Measurements from ENCODE around the gene IGF2. TPM values are rescaled to one million over a fixed set of nuclear protein-coding genes. Genes with fewer than 3 reads are reported as not detected.

The IGF2 gene
- total and polyA plus RNA-seq, 8 donors, result 3.8 to 164 (median 10.8) TPM

DNA sequence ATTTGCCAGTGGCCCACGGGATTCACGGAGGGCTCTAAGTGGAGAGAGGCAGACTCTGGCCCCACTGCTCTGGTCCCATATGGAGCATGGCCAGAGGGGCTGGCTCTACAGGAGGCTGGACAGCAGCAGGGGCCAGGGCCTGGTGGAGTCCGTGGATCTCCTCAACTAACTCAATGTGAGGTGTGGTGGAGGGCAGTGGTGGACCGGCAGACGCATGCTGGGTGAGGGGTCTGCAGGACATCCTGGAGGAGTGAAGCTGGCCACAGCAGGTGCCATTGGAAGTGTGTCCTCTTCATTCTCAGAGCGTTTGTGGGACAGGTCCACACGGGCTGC is 15.6 kb downstream of the IGF2 start:
- no peak for DNase-seq
- H3K4me1 ChIP-seq, result peaks cover 0 to 8% (median 7%) of the 10 kb centered on the region in 4 donors
- H3K36me3 ChIP-seq, result no peaks in the 10 kb centered on the region
- intact Hi-C loops (cut with DNase I; ENCODE audit: low total_unique reads), result no loop called here
- H3K27ac ChIP-seq, result no peak overlapping the region
- no peak for TF ChIP-seq POLR2AphosphoS5 (IDR thresholded peaks at IDR 0.05)
- no peak for TF ChIP-seq POLR2A (IDR thresholded peaks at IDR 0.05)
- TF ChIP-seq EP300 (IDR thresholded peaks at IDR 0.05), result no peak
- WGBS, 5 donors, result 85 to 96% (median 92%) methylated on average over 6 to 7 of the region's 7 CpGs
- no peaks in the 10 kb centered on the region for H3K9me3 ChIP-seq
- H3K4me3 ChIP-seq, result no peak overlapping the region
- H3K27me3 ChIP-seq, result peaks cover 0 to 64% (median 9%) of the 10 kb centered on the region in 3 donors

DNA sequence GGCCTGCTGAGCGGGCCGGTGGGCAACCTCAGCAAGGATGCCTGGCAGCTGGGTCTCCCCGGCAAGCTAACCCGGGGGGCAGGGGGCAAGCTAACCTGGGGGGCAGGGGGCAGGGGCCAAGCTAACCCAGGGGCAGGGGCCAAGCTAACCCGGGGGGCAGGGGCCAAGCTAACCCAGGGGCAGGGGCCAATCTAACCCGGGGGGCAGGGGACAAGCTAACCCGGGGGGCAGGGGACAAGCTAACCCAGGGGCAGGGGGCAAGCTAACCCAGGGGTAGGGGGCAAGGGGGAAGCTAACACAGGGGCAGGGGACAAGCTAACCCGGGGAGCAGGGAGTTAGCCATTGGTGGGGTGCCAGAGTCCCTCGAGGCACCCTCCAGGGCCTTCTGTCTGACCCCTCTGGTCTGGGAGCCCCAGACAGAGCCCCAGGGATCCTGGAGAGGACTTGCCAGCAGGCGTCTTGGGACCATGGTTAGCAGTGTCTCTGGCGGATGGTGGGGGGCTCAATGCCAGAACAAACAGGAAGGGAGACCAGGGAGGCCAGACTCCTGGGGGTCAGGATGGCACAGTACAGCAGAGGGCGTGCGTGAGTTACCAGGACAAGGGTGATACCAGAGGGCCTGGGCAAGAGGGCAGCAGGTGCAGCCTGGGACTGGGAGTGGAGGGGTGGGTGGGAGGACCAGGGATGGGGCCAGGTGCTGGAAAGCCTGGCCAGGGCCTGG is 16.1 kb downstream of the IGF2 start:
- TF ChIP-seq POLR2AphosphoS5 (IDR thresholded peaks at IDR 0.05), result no peak
- peaks cover 0 to 8% (median 7%) of the 10 kb centered on the region in 4 donors for H3K4me1 ChIP-seq
- no peaks in the 10 kb centered on the region for H3K9me3 ChIP-seq
- H3K36me3 ChIP-seq, result no peaks in the 10 kb centered on the region
- no peak for DNase-seq
- peaks cover 0 to 59% (median 9%) of the 10 kb centered on the region in 3 donors for H3K27me3 ChIP-seq
- no peak overlapping the region for H3K4me3 ChIP-seq
- H3K27ac ChIP-seq, result no peak overlapping the region
- 53 to 75% (median 66%) methylated on average over 8 to 13 of the region's 13 CpGs for WGBS, 5 donors
- intact Hi-C loops (cut with DNase I; ENCODE audit: low total_unique reads), result no loop called here

DNA sequence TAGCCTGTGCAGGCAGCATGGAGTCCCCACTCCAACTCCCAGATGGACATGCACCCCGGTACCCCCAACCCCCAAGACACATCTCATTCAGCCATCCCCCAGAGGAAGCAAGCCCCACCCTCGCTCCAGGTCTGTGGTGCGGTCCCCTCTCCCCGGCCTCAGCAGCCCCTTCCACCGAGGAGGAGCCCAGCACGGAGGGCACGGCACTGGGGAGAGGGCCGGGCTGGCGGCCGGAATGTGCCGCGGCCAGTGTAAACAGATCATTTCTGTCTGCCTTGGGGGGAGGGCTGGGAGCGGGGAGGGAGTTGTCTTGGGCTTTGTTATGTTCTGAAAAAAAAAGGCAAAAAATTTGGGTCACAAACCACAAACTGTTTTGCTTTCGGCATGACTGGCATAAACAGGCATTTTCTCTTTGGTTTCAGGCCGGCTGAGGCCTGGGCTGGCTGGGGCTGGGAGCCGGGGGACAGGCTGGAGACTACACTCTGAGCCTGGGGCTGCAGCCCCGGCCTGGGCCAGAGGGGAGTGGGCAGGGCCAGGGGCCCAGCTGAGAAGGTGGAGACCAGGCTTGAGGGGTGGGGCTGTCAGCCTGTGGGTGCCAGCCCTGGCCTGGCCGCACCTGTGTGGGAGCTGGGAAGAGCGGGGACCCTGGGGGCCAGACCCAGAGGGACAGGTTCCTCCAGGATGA is 16.8 kb downstream of the IGF2 start:
- peaks cover 0 to 52% (median 9%) of the 10 kb centered on the region in 3 donors for H3K27me3 ChIP-seq
- H3K27ac ChIP-seq, result no peak overlapping the region
- TF ChIP-seq, protein P1, sequence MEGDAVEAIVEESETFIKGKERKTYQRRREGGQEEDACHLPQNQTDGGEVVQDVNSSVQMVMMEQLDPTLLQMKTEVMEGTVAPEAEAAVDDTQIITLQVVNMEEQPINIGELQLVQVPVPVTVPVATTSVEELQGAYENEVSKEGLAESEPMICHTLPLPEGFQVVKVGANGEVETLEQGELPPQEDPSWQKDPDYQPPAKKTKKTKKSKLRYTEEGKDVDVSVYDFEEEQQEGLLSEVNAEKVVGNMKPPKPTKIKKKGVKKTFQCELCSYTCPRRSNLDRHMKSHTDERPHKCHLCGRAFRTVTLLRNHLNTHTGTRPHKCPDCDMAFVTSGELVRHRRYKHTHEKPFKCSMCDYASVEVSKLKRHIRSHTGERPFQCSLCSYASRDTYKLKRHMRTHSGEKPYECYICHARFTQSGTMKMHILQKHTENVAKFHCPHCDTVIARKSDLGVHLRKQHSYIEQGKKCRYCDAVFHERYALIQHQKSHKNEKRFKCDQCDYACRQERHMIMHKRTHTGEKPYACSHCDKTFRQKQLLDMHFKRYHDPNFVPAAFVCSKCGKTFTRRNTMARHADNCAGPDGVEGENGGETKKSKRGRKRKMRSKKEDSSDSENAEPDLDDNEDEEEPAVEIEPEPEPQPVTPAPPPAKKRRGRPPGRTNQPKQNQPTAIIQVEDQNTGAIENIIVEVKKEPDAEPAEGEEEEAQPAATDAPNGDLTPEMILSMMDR (IDR thresholded peaks at IDR 0.05), result no peak
- TF ChIP-seq POLR2AphosphoS5 (IDR thresholded peaks at IDR 0.05), result no peak
- WGBS, 5 donors, result 25 to 46% (median 33%) methylated on average over 16 to 19 of the region's 19 CpGs
- no peaks in the 10 kb centered on the region for H3K36me3 ChIP-seq
- no peak overlapping the region for H3K4me3 ChIP-seq
- intact Hi-C loops (cut with DNase I; ENCODE audit: low total_unique reads), result no loop called here
- DNase-seq, result no peak
- H3K9me3 ChIP-seq, result peaks cover 0 to under 1% (median under 1%) of the 10 kb centered on the region in 4 donors
- peaks cover 0 to 8% (median 7%) of the 10 kb centered on the region in 4 donors for H3K4me1 ChIP-seq

DNA sequence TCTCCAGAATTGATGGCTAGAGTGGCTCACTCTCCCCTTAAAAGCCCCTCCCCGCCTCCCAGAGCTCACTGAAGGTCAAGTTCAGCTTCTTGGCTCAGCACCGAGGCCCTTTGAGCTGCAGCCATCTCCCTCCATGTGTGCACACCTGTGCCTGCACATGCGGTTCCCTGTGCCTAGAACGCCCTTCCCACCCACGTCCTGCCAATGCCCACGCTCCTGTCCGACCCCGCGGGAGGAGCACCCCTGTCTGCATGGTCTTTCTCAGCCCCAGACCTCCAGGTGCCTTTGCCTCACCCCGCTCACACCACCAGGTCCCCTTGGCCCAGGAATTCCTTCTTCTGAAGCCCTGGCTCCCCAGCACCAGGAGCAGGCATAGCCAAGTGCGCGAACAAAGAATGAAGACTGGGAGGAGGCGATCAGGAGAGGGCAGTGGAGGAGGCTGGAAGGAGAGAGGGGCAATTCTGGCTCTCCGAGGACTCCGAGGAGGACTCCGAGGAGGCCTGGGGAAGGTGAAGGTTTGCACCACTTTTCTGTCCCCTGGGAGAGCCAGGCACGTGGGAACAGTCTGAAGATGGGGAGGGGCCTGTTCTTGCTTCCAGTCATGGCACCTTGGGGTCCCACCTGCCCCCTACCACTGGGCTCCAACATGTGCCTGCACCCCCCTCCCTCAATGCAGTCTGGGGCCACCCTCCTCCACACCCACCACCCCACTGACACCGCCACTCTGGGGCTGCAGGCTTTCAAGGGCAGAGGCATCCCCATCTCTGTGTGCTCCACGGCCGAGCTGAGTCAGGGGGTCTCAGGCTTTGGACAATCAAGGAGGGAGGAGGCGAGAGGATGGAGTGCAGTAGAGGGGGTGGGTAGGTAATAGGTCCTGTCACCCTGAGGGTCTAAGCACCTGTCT is 17.7 kb downstream of the IGF2 start:
- peaks cover 0 to 8% (median 7%) of the 10 kb centered on the region in 4 donors for H3K4me1 ChIP-seq
- intact Hi-C loops (cut with DNase I; ENCODE audit: low total_unique reads), result no loop called here
- WGBS, 5 donors, result 71 to 80% (median 75%) methylated on average over 20 to 21 of the region's 21 CpGs
- H3K36me3 ChIP-seq, result no peaks in the 10 kb centered on the region
- H3K9me3 ChIP-seq, result peaks cover 0 to 9% (median 9%) of the 10 kb centered on the region in 4 donors
- no peak overlapping the region for H3K27ac ChIP-seq
- no peak overlapping the region for H3K4me3 ChIP-seq
- DNase-seq, result no peak
- no peak for TF ChIP-seq POLR2A (IDR thresholded peaks at IDR 0.05)
- no peak for TF ChIP-seq POLR2AphosphoS5 (IDR thresholded peaks at IDR 0.05)
- no peak for TF ChIP-seq EP300 (IDR thresholded peaks at IDR 0.05)
- TF ChIP-seq, protein P1 (IDR thresholded peaks at IDR 0.05), result no peak
- H3K27me3 ChIP-seq, result peaks cover 0 to 52% (median 9%) of the 10 kb centered on the region in 3 donors
